B cell (primary cell): ENCODE data around the gene FRMD6. TPM values are rescaled to one million over a fixed set of nuclear protein-coding genes. Genes with fewer than 3 reads are reported as not detected.

Experiments
- ATAC-seq: fragments of 200-7000 bp; cut with Tn5 transposase; one replicate; pipeline ENCODE4 v1.10.0; 2021; ENCODE audit warnings: low read depth, mild to moderate bottlenecking, moderate number of reproducible peaks, moderate library complexity
- CTCF ChIA-PET: fragments of 350-600 bp; sonication (Branson Sonifier 250); formaldehyde crosslinking; loops from one replicate; lab custom pipeline; 2021; ENCODE audit warnings: antibody characterized with exemption, inconsistent platforms; lab: Charles Lee
- POLR2A ChIA-PET: fragments of 350-600 bp; sonication (Branson Sonifier 250); formaldehyde crosslinking; loops from one replicate; lab custom pipeline; 2021; ENCODE audit warnings: antibody characterized with exemption; lab: Charles Lee
- DNase-seq: peaks from one replicate; pipeline ENCODE4 v3.0.0; 2013
- H2AFZ ChIP-seq: 2 replicates; pipeline ENCODE4 v1.6.1; 2012; ENCODE audit warnings: mild to moderate bottlenecking, low read depth, low read length; ENCODE audit not compliant: insufficient read depth, poor library complexity, severe bottlenecking
- H3K27ac ChIP-seq, 2 donors: 1 replicate in 1 of 2; 2 replicates in 1 of 2; pipeline ENCODE4 v1.5.1; 2012 to 2013; ENCODE audit warnings: low read length in 2 of 2, mild to moderate bottlenecking in 2 of 2, moderate library complexity in 1 of 2
- H3K27me3 ChIP-seq, 4 experiments: fragments of 200-600 bp in 1 of 4; sonication (generic) in 1 of 4; replicated peaks in 1 of 4; 1 replicate in 2 of 4; 2 replicates in 2 of 4; pipeline versions ENCODE4 v1.6.1 to v1.7.0; 2013 to 2016; ENCODE audit warnings: low read length in 3 of 4, mild to moderate bottlenecking in 2 of 4, mixed read lengths in 1 of 4, moderate library complexity in 1 of 4; ENCODE audit not compliant: insufficient read depth in 4 of 4, control insufficient read depth in 3 of 4; ENCODE audit errors: control extremely low read depth in 1 of 4
- H3K36me3 ChIP-seq, 2 experiments: replicated peaks in 1 of 2; 1 replicate in 1 of 2; 2 replicates in 1 of 2; pipeline versions ENCODE4 v1.6.1 to v1.7.1; 2013; ENCODE audit warnings: low read length in 1 of 2; ENCODE audit not compliant: insufficient read depth in 2 of 2, control insufficient read depth in 1 of 2; ENCODE audit errors: control extremely low read depth in 1 of 2, extremely low read depth in 1 of 2
- H3K4me1 ChIP-seq, 2 donors: fragments of 200-600 bp in 1 of 2; sonication (generic) in 1 of 2; 1 replicate in 1 of 2; 2 replicates in 1 of 2; pipeline versions ENCODE4 v1.5.1 to v1.6.1; 2013 to 2017; ENCODE audit warnings: low read length in 2 of 2; ENCODE audit not compliant: control insufficient read depth in 2 of 2, insufficient read depth in 2 of 2
- H3K4me2 ChIP-seq: replicated peaks from 2 replicates; pipeline ENCODE3; 2012; ENCODE audit warnings: mild to moderate bottlenecking, low read depth, low read length; ENCODE audit not compliant: poor library complexity, severe bottlenecking
- H3K4me3 ChIP-seq, 5 experiments: fragments of 200-600 bp in 1 of 5; sonication (generic) in 1 of 5; 1 replicate in 3 of 5; 2 replicates in 2 of 5; pipeline versions ENCODE4 v1.5.1 to v1.7.0; 2011 to 2016; ENCODE audit warnings: low read length in 4 of 5, mild to moderate bottlenecking in 4 of 5, low read depth in 2 of 5, control low read depth in 1 of 5, moderate library complexity in 1 of 5; ENCODE audit not compliant: insufficient read depth in 1 of 5; ENCODE audit errors: control extremely low read depth in 1 of 5, extremely low read depth in 1 of 5
- H3K79me2 ChIP-seq: fragments of 200-600 bp; sonication (generic); one replicate; pipeline ENCODE4 v1.6.0; 2016; ENCODE audit warnings: low read length; ENCODE audit not compliant: control insufficient read depth, insufficient read depth
- H3K9ac ChIP-seq: fragments of 200-600 bp; sonication (generic); 2 replicates; pipeline ENCODE4 v1.6.1; 2017; ENCODE audit warnings: mild to moderate bottlenecking, low read length, moderate library complexity
- H3K9me3 ChIP-seq, 3 donors: one replicate each; pipeline versions ENCODE4 v1.6.1 to v1.7.1; 2013; ENCODE audit warnings: low read length in 2 of 3; ENCODE audit not compliant: control insufficient read depth in 2 of 3, insufficient read depth in 1 of 3; ENCODE audit errors: control extremely low read depth in 1 of 3
- H4K20me1 ChIP-seq: 2 replicates; pipeline ENCODE4 v1.6.0; 2012; ENCODE audit warnings: mild to moderate bottlenecking, low read length; ENCODE audit not compliant: insufficient read depth, control insufficient read depth, poor library complexity, severe bottlenecking
- H3K27ac Mint-ChIP-seq: one replicate; pipeline ENCODE4 v1.8.0; 2021; ENCODE audit warnings: mixed read lengths
- H3K27me3 Mint-ChIP-seq: one replicate; pipeline ENCODE4 v1.8.0; 2021; ENCODE audit warnings: mixed read lengths
- H3K4me1 Mint-ChIP-seq: one replicate; pipeline ENCODE4 v1.8.0; 2021; ENCODE audit warnings: mixed read lengths
- H3K4me3 Mint-ChIP-seq: one replicate; pipeline ENCODE4 v1.8.0; 2021; ENCODE audit warnings: mixed read lengths
- H3K9me3 Mint-ChIP-seq: one replicate; pipeline ENCODE4 v1.8.0; 2022; ENCODE audit warnings: mixed read lengths; ENCODE audit not compliant: insufficient read depth
- EZH2 ChIP-seq: IDR thresholded peaks from 2 replicates; pipeline ENCODE4 v1.6.1; 2012; ENCODE audit warnings: borderline replicate concordance, low read depth, mild to moderate bottlenecking, moderate library complexity, low read length; ENCODE audit not compliant: insufficient read depth, poor library complexity, severe bottlenecking
- WGBS: methylation state at CpG from one replicate; pipeline ENCODE4 v1.1.5; 2013; ENCODE audit warnings: missing lambda C conversion rate; ENCODE audit not compliant: insufficient coverage; 5-methylcytosine and 5-hydroxymethylcytosine counted together
- intact Hi-C: fragments of 100-400 bp; cut with micrococcal nuclease; formaldehyde crosslinking; loops from one replicate; pipeline ENCODE4 v1.10.0; 2022
- polyA plus RNA-seq: library from polyadenylated mRNA; depleted of rRNA; stranded (reverse); fragments of >200 nt; gene quantifications from 2 replicates; pipeline ENCODE4 v1.2.3, GENCODE V29; 2012
- total RNA-seq, 2 donors: library from RNA; stranded (reverse); fragments of 120-200 nt in 1 of 2; gene quantifications; 1 replicate in 1 of 2; 2 replicates in 1 of 2; pipeline versions ENCODE4 v1.2.3 to v1.2.4, GENCODE V29; 2013 to 2022
- TF ChIP-seq, protein P1 (sequence below): fragments of 200-600 bp; IDR thresholded peaks from one replicate; pipeline ENCODE4 v1.8.0; 2022; ENCODE audit warnings: antibody characterized with exemption, mild to moderate bottlenecking

Gene FRMD6
- total and polyA plus RNA-seq, 2 donors (not counting 1 experiment from before 2014, with no cell fraction given) = 0.03 to 0.30 TPM

GRCh38 chr14:51619561-51619960 is 32.1 kb upstream of the FRMD6 start:
- no peak overlapping the region for H3K27ac Mint-ChIP-seq
- H3K27me3 Mint-ChIP-seq = peaks cover 11% of the 10 kb centered on the region
- no peaks in the 10 kb centered on the region for H3K9me3 Mint-ChIP-seq
- DNase-seq (no peak), ATAC-seq (no peak)
- H3K27me3 ChIP-seq = no peaks in the 10 kb centered on the region
- H3K4me1 Mint-ChIP-seq = no peaks in the 10 kb centered on the region
- CTCF ChIA-PET = interaction anchor here (0.7 kb wide), 1 partner anchor 276 kb away, joined by 3 read pairs; no protein-coding TSS in a partner anchor
- H3K4me3 ChIP-seq = no peak overlapping the region
- H3K4me3 Mint-ChIP-seq = no peak overlapping the region
- no peak overlapping the region for H2AFZ ChIP-seq
- H3K4me1 ChIP-seq = no peaks in the 10 kb centered on the region
- no peaks in the 10 kb centered on the region for H3K79me2 ChIP-seq
- no peak overlapping the region for H3K4me2 ChIP-seq
- no peaks in the 10 kb centered on the region for H3K36me3 ChIP-seq
- no peak overlapping the region for H3K9ac ChIP-seq
- POLR2A ChIA-PET = no interaction called here
- H4K20me1 ChIP-seq = no peaks in the 10 kb centered on the region
- no peak overlapping the region for H3K27ac ChIP-seq
- intact Hi-C loops = no loop called here
- no peaks in the 10 kb centered on the region for H3K9me3 ChIP-seq
- TF ChIP-seq, protein P1, sequence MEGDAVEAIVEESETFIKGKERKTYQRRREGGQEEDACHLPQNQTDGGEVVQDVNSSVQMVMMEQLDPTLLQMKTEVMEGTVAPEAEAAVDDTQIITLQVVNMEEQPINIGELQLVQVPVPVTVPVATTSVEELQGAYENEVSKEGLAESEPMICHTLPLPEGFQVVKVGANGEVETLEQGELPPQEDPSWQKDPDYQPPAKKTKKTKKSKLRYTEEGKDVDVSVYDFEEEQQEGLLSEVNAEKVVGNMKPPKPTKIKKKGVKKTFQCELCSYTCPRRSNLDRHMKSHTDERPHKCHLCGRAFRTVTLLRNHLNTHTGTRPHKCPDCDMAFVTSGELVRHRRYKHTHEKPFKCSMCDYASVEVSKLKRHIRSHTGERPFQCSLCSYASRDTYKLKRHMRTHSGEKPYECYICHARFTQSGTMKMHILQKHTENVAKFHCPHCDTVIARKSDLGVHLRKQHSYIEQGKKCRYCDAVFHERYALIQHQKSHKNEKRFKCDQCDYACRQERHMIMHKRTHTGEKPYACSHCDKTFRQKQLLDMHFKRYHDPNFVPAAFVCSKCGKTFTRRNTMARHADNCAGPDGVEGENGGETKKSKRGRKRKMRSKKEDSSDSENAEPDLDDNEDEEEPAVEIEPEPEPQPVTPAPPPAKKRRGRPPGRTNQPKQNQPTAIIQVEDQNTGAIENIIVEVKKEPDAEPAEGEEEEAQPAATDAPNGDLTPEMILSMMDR = no peak
- no peak for TF ChIP-seq EZH2
- no CpG with 5 or more reads among the region's 4 CpGs for WGBS

DNA sequence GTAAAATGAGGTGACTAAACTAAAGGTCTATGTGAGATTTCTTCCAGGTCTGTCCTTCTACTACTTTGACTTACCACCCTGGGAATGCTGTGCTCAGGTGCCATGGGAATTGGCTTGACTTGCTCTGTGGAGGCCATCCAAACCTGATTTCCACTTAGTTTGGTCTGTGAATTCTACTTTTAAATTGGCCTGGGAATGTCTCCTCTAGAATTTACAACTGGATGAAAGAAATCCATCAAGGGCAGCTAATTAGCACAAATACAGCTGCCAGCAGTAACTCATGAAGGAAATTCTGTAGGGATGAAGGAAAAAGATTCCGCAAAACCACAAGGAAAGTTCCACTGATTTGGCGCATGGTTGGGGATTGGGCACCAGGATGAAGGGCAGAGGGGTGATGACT is 31.7 kb upstream of the FRMD6 start:
- no peak overlapping the region for H3K4me3 ChIP-seq
- no peak for TF ChIP-seq EZH2
- TF ChIP-seq, protein P1 = no peak
- H3K9me3 Mint-ChIP-seq = no peaks in the 10 kb centered on the region
- no peak overlapping the region for H2AFZ ChIP-seq
- DNase-seq (no peak), ATAC-seq (no peak)
- 100% methylated on average over 2 of the region's 2 CpGs for WGBS
- H4K20me1 ChIP-seq = no peaks in the 10 kb centered on the region
- CTCF ChIA-PET = interaction anchor here (1.6 kb wide), 1 partner anchor 15 kb away, joined by 3 read pairs; no protein-coding TSS in a partner anchor
- intact Hi-C loops = no loop called here
- no peaks in the 10 kb centered on the region for H3K4me1 ChIP-seq
- no peaks in the 10 kb centered on the region for H3K36me3 ChIP-seq
- H3K9me3 ChIP-seq = no peaks in the 10 kb centered on the region
- no peaks in the 10 kb centered on the region for H3K79me2 ChIP-seq
- peaks cover 11% of the 10 kb centered on the region for H3K27me3 Mint-ChIP-seq
- no peak overlapping the region for H3K27ac Mint-ChIP-seq
- H3K27me3 ChIP-seq = no peaks in the 10 kb centered on the region
- H3K27ac ChIP-seq = no peak overlapping the region
- H3K4me3 Mint-ChIP-seq = no peak overlapping the region
- H3K9ac ChIP-seq = no peak overlapping the region
- POLR2A ChIA-PET = no interaction called here
- peaks cover under 1% of the 10 kb centered on the region for H3K4me1 Mint-ChIP-seq
- H3K4me2 ChIP-seq = no peak overlapping the region
